DOHH2 (cell line): ENCODE results near the gene LARGE1.

Experiments used
- EZH2phosphoT487 ChIP-seq: fragments of 200-600 bp; sonication (generic); IDR thresholded peaks from 2 replicates; pipeline ENCODE4 v1.6.1; 2017; ENCODE audit warnings: borderline replicate concordance, mild to moderate bottlenecking, antibody characterized with exemption, low read length, moderate library complexity, mixed read lengths
- TF ChIP-seq, protein P1 (sequence below): fragments of 200-600 bp; sonication (generic); IDR thresholded peaks from one replicate; pipeline ENCODE4 v1.5.1; 2014; ENCODE audit warnings: antibody characterized with exemption, mild to moderate bottlenecking, low read depth, low read length; ENCODE audit not compliant: poor library complexity, severe bottlenecking

DNA sequence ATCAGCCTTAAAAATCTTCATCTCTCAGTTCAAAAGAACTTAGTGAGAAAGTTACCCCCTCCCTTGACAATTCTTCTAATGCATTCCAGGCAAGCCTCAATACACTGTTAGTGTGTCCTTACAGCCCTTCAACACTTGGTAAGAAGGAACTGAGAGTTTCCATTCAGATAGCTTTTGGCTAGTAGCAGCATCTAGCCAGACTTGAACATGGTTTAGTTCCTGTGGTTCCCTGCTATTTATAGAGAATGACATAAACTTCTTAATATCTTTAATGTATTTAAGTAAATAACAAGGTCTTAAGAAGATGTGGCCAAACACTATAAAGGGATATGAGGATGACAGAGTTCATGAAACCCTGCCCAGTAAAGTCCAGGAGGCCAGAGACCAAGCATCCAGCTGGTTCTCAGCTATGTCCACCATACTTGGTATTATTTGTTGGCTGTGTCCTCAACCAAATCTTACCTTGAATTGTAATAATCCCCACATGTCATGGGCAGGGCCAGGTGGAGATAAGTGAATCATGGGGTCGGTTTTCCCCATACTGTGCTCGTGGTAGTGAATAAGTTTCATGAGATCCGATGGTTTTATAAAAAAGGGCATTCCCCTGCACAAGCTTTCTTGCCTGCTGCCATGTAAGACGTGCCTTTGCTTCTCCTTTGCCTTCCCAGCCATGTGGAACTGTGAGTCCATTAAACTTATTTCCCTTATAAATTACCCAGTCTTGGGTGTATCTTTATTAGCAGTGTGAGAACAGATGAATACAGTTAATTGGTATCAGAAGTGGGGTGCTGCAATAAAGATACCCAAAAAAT is 132.4 kb downstream of the LARGE1 start:
- TF ChIP-seq, protein P1, sequence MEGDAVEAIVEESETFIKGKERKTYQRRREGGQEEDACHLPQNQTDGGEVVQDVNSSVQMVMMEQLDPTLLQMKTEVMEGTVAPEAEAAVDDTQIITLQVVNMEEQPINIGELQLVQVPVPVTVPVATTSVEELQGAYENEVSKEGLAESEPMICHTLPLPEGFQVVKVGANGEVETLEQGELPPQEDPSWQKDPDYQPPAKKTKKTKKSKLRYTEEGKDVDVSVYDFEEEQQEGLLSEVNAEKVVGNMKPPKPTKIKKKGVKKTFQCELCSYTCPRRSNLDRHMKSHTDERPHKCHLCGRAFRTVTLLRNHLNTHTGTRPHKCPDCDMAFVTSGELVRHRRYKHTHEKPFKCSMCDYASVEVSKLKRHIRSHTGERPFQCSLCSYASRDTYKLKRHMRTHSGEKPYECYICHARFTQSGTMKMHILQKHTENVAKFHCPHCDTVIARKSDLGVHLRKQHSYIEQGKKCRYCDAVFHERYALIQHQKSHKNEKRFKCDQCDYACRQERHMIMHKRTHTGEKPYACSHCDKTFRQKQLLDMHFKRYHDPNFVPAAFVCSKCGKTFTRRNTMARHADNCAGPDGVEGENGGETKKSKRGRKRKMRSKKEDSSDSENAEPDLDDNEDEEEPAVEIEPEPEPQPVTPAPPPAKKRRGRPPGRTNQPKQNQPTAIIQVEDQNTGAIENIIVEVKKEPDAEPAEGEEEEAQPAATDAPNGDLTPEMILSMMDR, result no peak
- no peak for TF ChIP-seq EZH2phosphoT487
